ENCODE measurements around the gene NLGN1.

Gene NLGN1

DNA sequence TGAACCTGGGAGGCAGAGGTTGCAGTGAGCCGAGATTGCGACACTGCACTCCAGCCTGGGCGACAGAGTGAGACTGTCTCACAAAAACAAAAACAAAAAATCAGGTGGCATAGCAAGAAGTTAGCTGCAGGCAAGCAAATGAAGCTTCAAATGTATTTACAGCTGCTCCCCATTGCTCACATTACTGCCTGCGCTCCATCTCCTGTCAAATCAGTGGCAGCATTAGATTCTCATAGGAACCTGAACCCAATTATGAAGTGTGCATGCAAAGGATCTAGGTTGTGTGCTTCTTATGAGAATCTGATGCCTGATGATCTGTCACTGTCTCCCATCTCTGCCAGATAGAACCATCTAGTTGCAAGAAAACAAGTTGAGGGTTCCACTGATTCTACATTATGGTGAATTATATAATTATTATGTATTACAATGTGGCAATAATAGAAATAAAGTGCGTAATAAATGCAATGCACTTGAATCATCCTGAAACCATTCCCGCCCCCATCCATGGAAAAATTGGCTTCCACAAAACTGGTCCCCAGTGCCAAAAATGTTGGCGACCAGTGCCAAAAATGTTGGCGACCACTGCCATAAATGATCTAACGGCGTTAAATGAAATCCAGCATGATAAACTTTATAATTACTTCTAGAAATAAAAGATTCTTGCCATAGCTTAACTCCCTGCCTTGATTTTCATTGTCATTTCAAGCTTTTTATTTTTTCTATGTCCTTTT lies 844.9 kb downstream of the NLGN1 start:
- no peak overlapping the region for H3K4me3 ChIP-seq (ENCODE audit: low read length)
- no peak for TF ChIP-seq ZNF274 (IDR thresholded peaks at IDR 0.05; ENCODE audit: low read depth, low read length)

DNA sequence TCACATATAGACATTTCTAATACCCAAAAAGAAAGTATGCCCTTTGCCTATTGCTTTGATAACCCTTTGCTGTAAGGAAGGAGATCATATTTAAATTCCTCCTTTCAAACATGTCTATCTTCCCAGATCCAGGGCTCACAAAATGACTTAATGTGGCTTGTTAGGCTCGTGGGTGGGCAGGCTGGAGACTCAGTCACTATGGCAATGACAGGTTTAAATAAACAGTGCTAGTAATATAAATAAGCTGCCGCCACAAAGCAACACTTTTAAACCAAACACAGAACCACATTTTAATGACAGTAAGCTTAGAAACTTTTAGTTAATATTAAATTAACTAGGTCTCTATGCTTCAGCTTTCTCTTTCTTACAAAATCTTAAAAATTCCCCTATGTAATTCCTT lies 845.6 kb downstream of the NLGN1 start:
- H3K4me3 ChIP-seq (ENCODE audit: low read length) = no peak overlapping the region
- no peak for TF ChIP-seq ZNF274 (IDR thresholded peaks at IDR 0.05; ENCODE audit: low read depth, low read length)

DNA sequence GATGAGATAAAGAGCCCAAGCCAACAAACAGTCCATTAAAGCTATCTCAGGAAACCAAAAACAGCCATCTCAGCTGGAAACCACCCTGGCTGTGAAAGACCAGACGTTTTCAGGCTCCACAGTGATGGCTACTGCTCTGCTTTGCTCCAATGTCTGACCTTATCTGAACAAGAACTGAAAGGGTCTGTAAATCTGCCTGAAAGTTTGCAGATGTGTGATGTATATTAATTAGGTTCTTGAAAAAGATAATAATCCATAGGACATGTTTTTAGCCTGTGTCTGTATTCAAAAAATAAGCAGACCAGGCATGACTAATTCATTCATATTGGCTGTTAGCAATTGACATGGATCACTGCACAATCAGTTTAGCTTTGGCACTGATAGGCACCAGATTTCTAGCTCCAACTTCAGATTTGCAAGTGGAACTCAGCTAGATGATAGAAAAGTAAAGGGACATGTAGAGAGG lies 850.2 kb downstream of the NLGN1 start:
- no peak overlapping the region for H3K4me3 ChIP-seq (ENCODE audit: low read length)
- TF ChIP-seq ZNF274 (IDR thresholded peaks at IDR 0.05; ENCODE audit: low read depth, low read length) = no peak

DNA sequence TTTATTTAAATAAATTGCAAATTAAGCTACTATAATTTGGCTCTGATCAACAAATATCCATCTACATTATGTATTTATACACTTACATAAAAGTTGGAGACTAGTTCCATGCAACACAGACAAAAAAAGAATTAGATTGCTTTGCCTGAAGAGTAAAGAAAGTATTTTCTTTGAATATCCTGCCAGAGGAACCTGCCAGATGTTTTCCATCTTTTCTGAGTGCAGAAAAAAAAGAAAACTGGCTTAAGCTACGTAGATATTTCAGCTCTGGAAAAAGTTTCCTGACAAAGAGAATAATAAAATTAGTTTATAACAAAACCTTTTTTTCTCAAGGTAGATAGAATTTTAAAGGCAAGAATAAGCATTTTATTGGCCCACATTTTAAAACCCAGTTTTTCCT lies 854.1 kb downstream of the NLGN1 start:
- H3K4me3 ChIP-seq (ENCODE audit: low read length) = no peak overlapping the region
- no peak for TF ChIP-seq ZNF274 (IDR thresholded peaks at IDR 0.05; ENCODE audit: low read depth, low read length)

DNA sequence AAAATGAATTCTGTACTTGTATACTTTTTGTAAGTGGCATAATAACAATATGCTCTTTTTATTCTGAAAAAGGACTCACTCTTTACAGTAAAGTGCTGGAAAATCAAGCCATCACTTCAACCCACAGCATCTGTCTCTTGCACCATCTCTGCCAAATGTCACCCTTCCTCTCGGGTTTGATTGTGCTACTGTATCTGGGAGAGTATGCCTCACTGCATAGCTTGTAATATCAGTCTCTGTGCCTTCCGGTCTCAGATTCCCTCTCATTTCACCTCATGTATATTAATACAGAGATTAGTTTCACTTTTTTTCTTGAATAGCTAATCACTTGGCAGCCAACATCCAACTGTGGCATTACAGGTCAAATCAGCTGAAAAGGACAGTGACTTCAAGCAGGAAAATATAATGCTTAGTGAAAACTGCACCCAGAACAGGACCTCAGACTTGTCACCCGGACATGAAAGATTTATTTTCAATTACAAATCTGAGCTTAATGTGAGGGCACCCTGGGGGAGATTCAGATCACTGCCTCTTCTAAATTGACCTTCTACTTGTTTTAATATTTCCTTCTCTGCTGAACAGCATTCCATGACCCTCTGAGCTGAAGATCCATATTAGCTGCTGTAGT lies 855.8 kb downstream of the NLGN1 start:
- no peak overlapping the region for H3K4me3 ChIP-seq (ENCODE audit: low read length)
- TF ChIP-seq ZNF274 (IDR thresholded peaks at IDR 0.05; ENCODE audit: low read depth, low read length) = no peak

DNA sequence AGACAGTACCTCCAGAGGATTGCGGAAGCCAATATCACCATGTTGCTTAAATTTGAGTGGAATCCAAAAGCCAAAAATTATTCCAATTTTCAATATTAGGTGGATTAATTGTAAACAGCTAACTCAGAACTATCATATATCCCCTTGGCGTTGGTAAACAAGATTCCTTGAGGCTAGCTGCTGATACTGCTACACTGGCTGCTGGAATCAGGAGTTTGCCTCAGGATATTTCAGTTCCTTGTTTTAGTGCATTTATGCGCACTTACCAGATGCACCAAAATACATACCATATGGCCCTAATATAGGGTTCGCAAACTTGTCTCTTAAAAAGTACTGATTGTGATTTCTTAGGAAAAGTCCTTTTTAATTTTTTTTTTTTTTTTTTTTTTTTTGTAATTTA lies 856.4 kb downstream of the NLGN1 start:
- TF ChIP-seq ZNF274 (IDR thresholded peaks at IDR 0.05; ENCODE audit: low read depth, low read length) = no peak
- H3K4me3 ChIP-seq (ENCODE audit: low read length) = no peak overlapping the region

DNA sequence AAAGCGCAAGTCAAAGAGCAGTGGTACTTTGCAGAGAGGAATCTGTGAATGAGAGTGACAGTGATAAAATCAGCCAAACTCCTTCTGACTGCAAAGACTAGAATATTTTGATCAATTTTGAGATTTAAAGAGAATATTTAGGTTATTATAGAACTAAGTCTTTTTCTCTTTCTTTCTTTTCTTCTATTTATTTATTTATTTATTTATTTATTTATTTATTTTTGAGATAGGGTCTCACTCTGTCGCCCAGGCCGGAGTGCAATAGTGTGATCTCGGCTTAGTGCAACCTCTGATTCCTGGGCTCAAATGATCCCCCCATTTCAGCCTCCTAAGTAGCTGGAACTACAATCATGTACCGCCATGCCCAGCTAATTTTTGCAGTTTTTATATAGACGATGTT lies 857.9 kb downstream of the NLGN1 start:
- no peak overlapping the region for H3K4me3 ChIP-seq (ENCODE audit: low read length)
- no peak for TF ChIP-seq ZNF274 (IDR thresholded peaks at IDR 0.05; ENCODE audit: low read depth, low read length)

DNA sequence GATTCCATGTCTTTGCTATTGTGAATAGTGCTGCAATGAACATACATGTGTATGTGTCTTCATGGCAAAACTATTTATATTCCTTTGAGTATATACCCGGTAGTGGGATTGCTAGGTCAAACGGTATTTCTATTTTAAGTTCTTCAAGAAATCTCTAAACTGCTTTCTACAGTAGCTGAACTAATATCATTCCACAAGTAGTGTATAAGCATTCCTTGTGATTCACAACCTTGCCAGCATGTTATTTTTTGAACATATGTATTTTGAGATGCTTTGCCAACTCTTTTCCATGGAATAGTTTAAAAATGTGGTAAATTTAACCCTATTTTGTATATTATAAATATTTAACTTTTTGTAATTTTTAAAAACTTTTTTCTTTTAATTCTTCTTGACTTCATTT lies 868.9 kb downstream of the NLGN1 start:
- H3K4me3 ChIP-seq (ENCODE audit: low read length) = no peak overlapping the region
- TF ChIP-seq ZNF274 (IDR thresholded peaks at IDR 0.05; ENCODE audit: low read depth, low read length) = no peak

DNA sequence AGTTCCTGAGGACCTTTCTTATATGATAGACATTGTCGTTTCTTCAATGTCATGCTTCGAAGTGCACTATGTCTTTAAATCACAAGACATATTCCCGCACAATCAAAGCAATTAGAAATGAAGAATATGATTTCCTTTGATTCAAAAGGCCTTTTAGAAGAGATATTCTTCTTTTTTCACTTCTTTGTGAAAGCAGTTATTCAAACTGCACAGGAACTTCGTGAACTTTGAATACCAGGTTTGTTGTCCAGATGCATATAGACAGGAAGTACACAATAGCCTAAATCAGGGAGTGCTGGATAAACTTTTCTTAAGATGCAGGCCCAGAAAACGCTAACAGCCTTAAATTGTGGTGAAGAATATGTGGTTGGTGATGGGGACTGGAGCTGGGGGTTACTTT lies 870.5 kb downstream of the NLGN1 start:
- H3K4me3 ChIP-seq (ENCODE audit: low read length) = no peak overlapping the region
- no peak for TF ChIP-seq ZNF274 (IDR thresholded peaks at IDR 0.05; ENCODE audit: low read depth, low read length)

DNA sequence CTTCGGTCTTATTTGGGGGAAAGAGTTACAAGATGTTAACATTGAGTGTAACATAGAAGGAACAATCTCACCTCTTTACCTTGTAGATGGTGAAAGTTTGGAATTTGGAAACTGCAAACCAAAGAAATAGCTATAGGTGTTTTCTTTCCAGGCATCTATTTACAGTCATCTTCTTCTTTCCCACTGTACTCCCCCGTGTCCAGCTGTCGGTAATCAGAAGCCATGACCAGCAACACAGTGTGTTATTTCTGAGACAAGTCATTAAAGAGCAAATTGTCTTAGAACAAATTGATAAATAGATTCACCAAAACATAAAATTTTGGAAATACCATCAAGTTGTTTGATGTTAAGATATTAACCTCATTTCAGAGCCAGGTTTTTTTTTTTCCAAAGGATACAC lies 871.0 kb downstream of the NLGN1 start:
- no peak for TF ChIP-seq ZNF274 (IDR thresholded peaks at IDR 0.05; ENCODE audit: low read depth, low read length)
- H3K4me3 ChIP-seq (ENCODE audit: low read length) = no peak overlapping the region

DNA sequence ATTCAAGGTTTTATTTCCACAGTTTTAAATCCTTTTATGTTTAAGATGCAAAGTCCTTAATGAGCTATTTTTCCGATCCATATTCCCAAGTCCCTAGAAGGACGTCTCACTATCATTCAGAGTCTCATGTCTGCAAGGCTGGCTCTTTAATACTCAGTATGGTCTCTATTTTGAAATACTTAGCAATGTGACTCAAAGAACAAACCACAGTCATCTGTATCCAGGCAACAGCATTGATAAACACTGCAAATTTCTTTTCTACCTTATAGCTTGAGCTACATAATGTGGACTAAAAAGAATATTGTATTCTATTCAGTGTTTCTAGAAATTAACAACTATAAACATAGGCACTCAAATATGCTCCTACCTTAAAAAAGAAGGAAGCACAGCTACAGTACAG lies 873.3 kb downstream of the NLGN1 start:
- H3K4me3 ChIP-seq (ENCODE audit: low read length) = no peak overlapping the region
- no peak for TF ChIP-seq ZNF274 (IDR thresholded peaks at IDR 0.05; ENCODE audit: low read depth, low read length)

DNA sequence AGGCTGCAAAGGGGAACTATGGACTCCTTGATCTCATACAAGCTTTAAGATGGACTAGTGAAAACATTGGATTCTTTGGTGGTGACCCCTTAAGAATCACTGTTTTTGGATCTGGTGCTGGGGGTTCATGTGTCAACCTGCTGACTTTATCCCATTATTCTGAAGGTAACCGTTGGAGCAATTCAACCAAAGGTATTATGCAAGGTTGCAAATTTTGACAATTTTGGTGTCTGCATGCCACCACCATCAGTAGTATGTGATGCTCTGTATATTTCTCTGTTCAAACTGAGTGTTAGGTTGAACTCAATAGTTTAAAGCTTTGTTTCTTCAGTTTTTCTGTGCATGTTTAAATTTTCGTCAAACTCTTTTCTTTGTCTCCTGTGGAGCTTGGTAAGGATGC lies 877.8 kb downstream of the NLGN1 start:
- H3K4me3 ChIP-seq (ENCODE audit: low read length) = no peak overlapping the region
- TF ChIP-seq ZNF274 (IDR thresholded peaks at IDR 0.05; ENCODE audit: low read depth, low read length) = no peak

DNA sequence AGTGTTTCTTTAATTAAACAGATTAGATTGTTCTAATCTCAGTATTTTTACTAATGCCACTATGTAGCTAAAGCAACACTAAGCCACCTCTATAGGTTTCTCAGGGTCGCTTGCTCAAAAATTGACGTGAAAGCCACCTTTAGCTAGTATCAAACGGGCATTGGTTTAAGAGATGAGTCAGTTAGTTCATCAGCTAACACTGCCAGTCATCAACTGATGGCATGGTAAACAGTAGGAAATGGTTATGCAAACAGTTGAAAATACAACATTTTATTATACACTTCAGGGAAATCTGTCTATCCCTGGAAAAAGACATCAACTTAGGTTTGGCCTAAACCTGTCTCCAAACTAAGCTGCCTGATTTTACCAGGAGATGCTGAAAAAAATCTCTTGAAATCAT lies 879.3 kb downstream of the NLGN1 start:
- H3K4me3 ChIP-seq (ENCODE audit: low read length) = no peak overlapping the region
- no peak for TF ChIP-seq ZNF274 (IDR thresholded peaks at IDR 0.05; ENCODE audit: low read depth, low read length)

DNA sequence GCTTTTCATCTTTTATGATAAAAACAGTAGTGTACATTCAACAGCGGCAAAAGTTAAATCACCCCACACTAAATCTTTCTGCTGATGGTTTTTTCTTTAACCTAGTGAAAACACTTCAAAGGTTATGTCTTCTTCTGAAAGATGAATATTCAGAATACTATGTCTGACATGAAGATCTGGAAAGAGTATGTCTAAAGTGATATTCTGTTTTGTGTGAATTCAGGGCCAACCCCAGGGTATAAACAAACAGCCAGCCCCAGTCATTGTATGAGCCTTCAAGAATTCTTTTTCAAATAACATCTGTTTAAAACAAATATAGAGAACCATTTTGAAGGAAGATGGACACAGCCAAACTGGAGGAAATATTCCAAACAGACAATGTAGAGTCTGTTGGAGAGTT lies 880.5 kb downstream of the NLGN1 start:
- TF ChIP-seq ZNF274 (IDR thresholded peaks at IDR 0.05; ENCODE audit: low read depth, low read length) = no peak
- H3K4me3 ChIP-seq (ENCODE audit: low read length) = no peak overlapping the region

DNA sequence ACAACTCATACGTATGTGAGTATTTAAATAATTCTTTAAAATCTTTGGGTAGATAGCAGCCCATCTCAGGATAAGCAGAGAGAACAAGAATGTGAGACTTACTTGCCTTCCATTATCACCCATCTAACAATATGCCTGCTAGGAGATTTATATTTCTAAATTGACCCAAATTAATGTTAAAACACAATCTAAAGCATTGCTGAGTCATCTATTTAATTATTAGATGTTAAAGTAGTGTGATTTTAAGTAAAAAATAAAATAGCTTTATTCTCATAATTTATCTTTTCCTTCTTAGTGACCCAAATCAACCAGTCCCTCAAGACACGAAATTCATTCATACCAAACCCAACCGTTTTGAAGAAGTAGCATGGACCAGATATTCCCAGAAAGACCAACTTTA lies 882.6 kb downstream of the NLGN1 start:
- no peak for TF ChIP-seq ZNF274 (IDR thresholded peaks at IDR 0.05; ENCODE audit: low read depth, low read length)
- no peak overlapping the region for H3K4me3 ChIP-seq (ENCODE audit: low read length)

Data from GM08714 (cell line).